Keratinocyte (primary cell): ENCODE data around the gene LGALS7B. TPM values are rescaled to one million over a fixed set of nuclear protein-coding genes. Genes with fewer than 3 reads are reported as not detected.

Experiments
- DNase-seq: peaks from one replicate; pipeline ENCODE4 v3.0.0-alpha.2; 2011; ENCODE audit warnings: low read depth, missing footprints, low spot score
- FAIRE-seq: peaks from 2 replicates; lab custom pipeline; 2011; peaks lifted over from hg19 to GRCh38; lab: Jason Lieb, UNC
- H2AFZ ChIP-seq: 2 replicates; pipeline ENCODE4 v1.6.0; 2012; ENCODE audit warnings: low read length, control low read depth, inconsistent platforms; ENCODE audit not compliant: control insufficient read depth
- H3K27ac ChIP-seq: 2 replicates; pipeline ENCODE4 v1.5.1; 2011; ENCODE audit warnings: low read length; ENCODE audit not compliant: control insufficient read depth, insufficient read depth
- H3K27me3 ChIP-seq: 3 replicates; pipeline ENCODE4 v1.6.0; 2011; ENCODE audit warnings: low read length; ENCODE audit not compliant: control insufficient read depth, insufficient read depth; ENCODE audit errors: extremely low read depth
- H3K36me3 ChIP-seq, 2 experiments: 2 replicates in 1 of 2; 3 replicates in 1 of 2; pipeline ENCODE4 v1.5.1; 2011; ENCODE audit warnings: low read length in 2 of 2, mild to moderate bottlenecking in 1 of 2; ENCODE audit not compliant: control insufficient read depth in 2 of 2, insufficient read depth in 2 of 2; ENCODE audit errors: extremely low read depth in 1 of 2
- H3K4me1 ChIP-seq: 3 replicates; pipeline ENCODE4 v1.5.1; 2011; ENCODE audit warnings: low read length; ENCODE audit not compliant: control insufficient read depth, insufficient read depth; ENCODE audit errors: extremely low read depth
- H3K4me2 ChIP-seq: 3 replicates; pipeline ENCODE4 v1.6.0; 2011; ENCODE audit warnings: low read depth, low read length; ENCODE audit not compliant: control insufficient read depth, insufficient read depth; ENCODE audit errors: extremely low read depth
- H3K4me3 ChIP-seq, 3 experiments: fragments of 200-600 bp in 1 of 3; sonication (generic) in 1 of 3; 2 replicates in 2 of 3; 3 replicates in 1 of 3; pipeline ENCODE4 v1.5.1; 2011 to 2016; ENCODE audit warnings: low read length in 3 of 3, mild to moderate bottlenecking in 3 of 3, control low read depth in 2 of 3, inconsistent platforms in 1 of 3, low read depth in 1 of 3, mixed read lengths in 1 of 3, mixed run types in 1 of 3, moderate library complexity in 1 of 3; ENCODE audit not compliant: control insufficient read depth in 2 of 3, insufficient read depth in 2 of 3; ENCODE audit errors: extremely low read depth in 1 of 3
- H3K79me2 ChIP-seq: 2 replicates; pipeline ENCODE4 v1.6.0; 2012; ENCODE audit warnings: low read length; ENCODE audit not compliant: control insufficient read depth, insufficient read depth
- H3K9ac ChIP-seq: 3 replicates; pipeline ENCODE4 v1.6.0; 2011; ENCODE audit warnings: low read length; ENCODE audit not compliant: control insufficient read depth, insufficient read depth; ENCODE audit errors: extremely low read depth
- H3K9me1 ChIP-seq: 3 replicates; pipeline ENCODE4 v1.6.0; 2011; ENCODE audit warnings: low read length; ENCODE audit not compliant: control insufficient read depth, insufficient read depth; ENCODE audit errors: extremely low read depth
- H3K9me3 ChIP-seq: 2 replicates; pipeline ENCODE4 v1.5.1; 2012; ENCODE audit warnings: low read depth, low read length; ENCODE audit not compliant: control insufficient read depth
- H4K20me1 ChIP-seq: 3 replicates; pipeline ENCODE4 v1.6.0; 2011; ENCODE audit warnings: low read length; ENCODE audit not compliant: control insufficient read depth, insufficient read depth; ENCODE audit errors: extremely low read depth
- EZH2 ChIP-seq: IDR thresholded peaks from one replicate; pipeline ENCODE4 v1.6.1; 2012; ENCODE audit warnings: inconsistent platforms, mild to moderate bottlenecking, low read length, moderate library complexity
- dilution Hi-C: fragments of 300-500 bp; cut with MboI; formaldehyde crosslinking; loops from one replicate; pipeline ENCODE4 v1.7.0; 2020; ENCODE audit warnings: low sequenced_read_pairs; ENCODE audit not compliant: extremely low pct_ligation_motif_present
- polyA plus RNA-seq, 5 experiments: library from polyadenylated mRNA; depleted of rRNA in 3 of 5; stranded (reverse) in 3 of 5; stranded (forward) in 1 of 5; unstranded in 1 of 5; fragments of >200 nt; gene quantifications; 1 replicate in 1 of 5; 2 replicates in 3 of 5; 3 replicates in 1 of 5; pipeline versions ENCODE4 v1.2.1 to v1.2.3, GENCODE V29; 2011 to 2012; ENCODE audit warnings: missing spikeins in 2 of 5, low read depth in 1 of 5, low replicate concordance in 1 of 5
- TF ChIP-seq, protein P1 (sequence below), 3 experiments: IDR thresholded peaks in 1 of 3; conservative IDR thresholded peaks in 1 of 3; optimal IDR thresholded peaks in 1 of 3; 2 replicates in 2 of 3; 3 replicates in 1 of 3; pipeline versions ENCODE3 to v1.5.1; 2011; ENCODE audit warnings: low read length in 3 of 3, mild to moderate bottlenecking in 3 of 3, moderate library complexity in 2 of 3, control low read depth in 1 of 3, inconsistent platforms in 1 of 3; ENCODE audit not compliant: insufficient read depth in 2 of 3; ENCODE audit errors: extremely low read depth in 1 of 3

LGALS7B gene
- polyA plus RNA-seq, 1 donor (not counting 4 experiments of a cell fraction or from before 2014, with no cell fraction given) = 1,668 TPM

GRCh38 chr19:38774181-38774950 lies 14.6 kb upstream of the LGALS7B start:
- TF ChIP-seq, protein P1, sequence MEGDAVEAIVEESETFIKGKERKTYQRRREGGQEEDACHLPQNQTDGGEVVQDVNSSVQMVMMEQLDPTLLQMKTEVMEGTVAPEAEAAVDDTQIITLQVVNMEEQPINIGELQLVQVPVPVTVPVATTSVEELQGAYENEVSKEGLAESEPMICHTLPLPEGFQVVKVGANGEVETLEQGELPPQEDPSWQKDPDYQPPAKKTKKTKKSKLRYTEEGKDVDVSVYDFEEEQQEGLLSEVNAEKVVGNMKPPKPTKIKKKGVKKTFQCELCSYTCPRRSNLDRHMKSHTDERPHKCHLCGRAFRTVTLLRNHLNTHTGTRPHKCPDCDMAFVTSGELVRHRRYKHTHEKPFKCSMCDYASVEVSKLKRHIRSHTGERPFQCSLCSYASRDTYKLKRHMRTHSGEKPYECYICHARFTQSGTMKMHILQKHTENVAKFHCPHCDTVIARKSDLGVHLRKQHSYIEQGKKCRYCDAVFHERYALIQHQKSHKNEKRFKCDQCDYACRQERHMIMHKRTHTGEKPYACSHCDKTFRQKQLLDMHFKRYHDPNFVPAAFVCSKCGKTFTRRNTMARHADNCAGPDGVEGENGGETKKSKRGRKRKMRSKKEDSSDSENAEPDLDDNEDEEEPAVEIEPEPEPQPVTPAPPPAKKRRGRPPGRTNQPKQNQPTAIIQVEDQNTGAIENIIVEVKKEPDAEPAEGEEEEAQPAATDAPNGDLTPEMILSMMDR (optimal IDR thresholded peaks at IDR 0.05 in 1 of 3, IDR thresholded peaks at IDR 0.05 in 1 of 3, conservative IDR thresholded peaks at IDR 0.05 in 1 of 3; ENCODE audit: extremely low read depth in 1 of 3, insufficient read depth in 2 of 3, low read length in 3 of 3) = no peak
- no peaks in the 10 kb centered on the region for H3K36me3 ChIP-seq
- dilution Hi-C loops = no loop called here
- no peaks in the 10 kb centered on the region for H3K79me2 ChIP-seq
- DNase-seq (no peak), FAIRE-seq (no peak)
- H3K4me3 ChIP-seq = no peak overlapping the region
- no peak overlapping the region for H3K9ac ChIP-seq
- no peaks in the 10 kb centered on the region for H3K9me3 ChIP-seq
- H3K4me2 ChIP-seq = no peak overlapping the region
- no peaks in the 10 kb centered on the region for H4K20me1 ChIP-seq
- H3K9me1 ChIP-seq = no peaks in the 10 kb centered on the region
- no peaks in the 10 kb centered on the region for H3K27me3 ChIP-seq
- peak overlapping the region; percentile 67 for H3K27ac ChIP-seq
- H3K4me1 ChIP-seq = peaks cover 20% of the 10 kb centered on the region
- no peak overlapping the region for H2AFZ ChIP-seq

- no peak overlapping the region for H2AFZ ChIP-seq
- H3K9me3 ChIP-seq = no peaks in the 10 kb centered on the region
- H3K36me3 ChIP-seq = no peaks in the 10 kb centered on the region
- no peaks in the 10 kb centered on the region for H4K20me1 ChIP-seq
- no peak overlapping the region for H3K4me3 ChIP-seq
- TF ChIP-seq, protein P1 (optimal IDR thresholded peaks at IDR 0.05 in 1 of 3, IDR thresholded peaks at IDR 0.05 in 1 of 3, conservative IDR thresholded peaks at IDR 0.05 in 1 of 3; ENCODE audit: extremely low read depth in 1 of 3, insufficient read depth in 2 of 3, low read length in 3 of 3) = no peak
- no peak for TF ChIP-seq EZH2
- H3K9ac ChIP-seq = no peak overlapping the region
- dilution Hi-C loops = no loop called here
- no peaks in the 10 kb centered on the region for H3K79me2 ChIP-seq
- peaks cover 15% of the 10 kb centered on the region for H3K4me1 ChIP-seq
- H3K4me2 ChIP-seq = no peak overlapping the region
- DNase-seq (no peak), FAIRE-seq (no peak)
- no peaks in the 10 kb centered on the region for H3K27me3 ChIP-seq
- H3K9me1 ChIP-seq = no peaks in the 10 kb centered on the region
- no peak overlapping the region for H3K27ac ChIP-seq
Observed at GRCh38 chr19:38778733-38779132, 10.3 kb upstream of the LGALS7B start.
